ENCODE measurements around the gene HGS. TPM values are rescaled to one million over a fixed set of nuclear protein-coding genes. Genes with fewer than 3 reads are reported as not detected.

The HGS gene
- polyA plus RNA-seq, 3 donors: 19.3 to 200 (median 28.0) TPM

GRCh38 chr17:81644496-81644895 is 39.3 kb upstream of the HGS start:
- WGBS (ENCODE audit: insufficient coverage): 95% methylated on average over 11 of the region's 15 CpGs
- H3K4me1 ChIP-seq (ENCODE audit: control insufficient read depth in 1 of 2, insufficient read depth in 2 of 2, low read length in 2 of 2): no peaks in the 10 kb centered on the region
- Mint-ChIP-seq H3K4me1 (no peaks in the 10 kb centered on the region), H3K27me3 (ENCODE audit: low read depth in 3 of 3) (peaks cover 27 to 34% (median 33%) of the 10 kb centered on the region in 3 donors), H3K9me3 (peaks cover 10 to 20% (median 14%) of the 10 kb centered on the region in 7 donors), H3K27ac (no peak overlapping the region), H3K36me3 (peaks cover 2 to 6% of the 10 kb centered on the region in 2 donors), H3K4me3 (no peak overlapping the region)
- no peak overlapping the region for H3K9ac ChIP-seq (ENCODE audit: insufficient read depth, low read length, poor library complexity, severe bottlenecking)
- intact Hi-C loops (cut with micrococcal nuclease): no loop called here
- no peaks in the 10 kb centered on the region for H3K79me2 ChIP-seq (ENCODE audit: insufficient read depth, low read length)
- H2AFZ ChIP-seq (ENCODE audit: insufficient read depth, low read depth, low read length, poor library complexity, severe bottlenecking): peak overlapping the region; percentile 30
- no peak overlapping the region for H3K4me3 ChIP-seq (replicated peaks in 1 of 3; ENCODE audit: low read depth in 2 of 3, low read length in 3 of 3)
- peaks cover 12 to 13% of the 10 kb centered on the region in 2 donors for H3K9me3 ChIP-seq (replicated peaks in 1 of 2; ENCODE audit: control insufficient read depth in 1 of 2, insufficient read depth in 1 of 2, low read length in 2 of 2)
- no peak overlapping the region for H3K27ac ChIP-seq (ENCODE audit: low read depth in 1 of 2, low read length in 2 of 2)
- H3K4me2 ChIP-seq (replicated peaks; ENCODE audit: extremely low read depth, low read length, poor library complexity, severe bottlenecking): no peak overlapping the region
- no peak for TF ChIP-seq CTCF (IDR thresholded peaks at IDR 0.05)
- H3K36me3 ChIP-seq (replicated peaks in 1 of 2; ENCODE audit: control insufficient read depth in 1 of 2, insufficient read depth in 2 of 2, low read length in 2 of 2): no peaks in the 10 kb centered on the region
- H4K20me1 ChIP-seq (ENCODE audit: insufficient read depth, low read length): no peaks in the 10 kb centered on the region
- H3K27me3 ChIP-seq (ENCODE audit: control insufficient read depth in 2 of 2, insufficient read depth in 2 of 2, low read length in 2 of 2): peaks cover 11 to 27% of the 10 kb centered on the region in 2 donors
- no peak for DNase-seq

GRCh38 chr17:81644976-81645952 is 38.5 kb upstream of the HGS start:
- no peaks in the 10 kb centered on the region for H3K4me1 ChIP-seq (ENCODE audit: control insufficient read depth in 1 of 2, insufficient read depth in 2 of 2, low read length in 2 of 2)
- Mint-ChIP-seq H3K27ac (no peak overlapping the region), H3K9me3 (peaks cover 10 to 26% (median 19%) of the 10 kb centered on the region in 7 donors), H3K4me3 (no peak overlapping the region), H3K36me3 (peaks cover 2 to 6% of the 10 kb centered on the region in 2 donors), H3K27me3 (ENCODE audit: low read depth in 3 of 3) (peaks cover 30 to 40% (median 39%) of the 10 kb centered on the region in 3 donors), H3K4me1 (no peaks in the 10 kb centered on the region)
- peaks cover 11 to 30% of the 10 kb centered on the region in 2 donors for H3K27me3 ChIP-seq (ENCODE audit: control insufficient read depth in 2 of 2, insufficient read depth in 2 of 2, low read length in 2 of 2)
- intact Hi-C loops (cut with micrococcal nuclease): no loop called here
- no peak overlapping the region for H3K27ac ChIP-seq (ENCODE audit: low read depth in 1 of 2, low read length in 2 of 2)
- H3K4me3 ChIP-seq (replicated peaks in 1 of 3; ENCODE audit: low read depth in 2 of 3, low read length in 3 of 3): no peak overlapping the region
- 87% methylated on average over 24 of the region's 29 CpGs for WGBS (ENCODE audit: insufficient coverage)
- H2AFZ ChIP-seq (ENCODE audit: insufficient read depth, low read depth, low read length, poor library complexity, severe bottlenecking): peak overlapping the region; percentile 30
- no peaks in the 10 kb centered on the region for H3K36me3 ChIP-seq (replicated peaks in 1 of 2; ENCODE audit: control insufficient read depth in 1 of 2, insufficient read depth in 2 of 2, low read length in 2 of 2)
- H3K9ac ChIP-seq (ENCODE audit: insufficient read depth, low read length, poor library complexity, severe bottlenecking): no peak overlapping the region
- no peak overlapping the region for H3K4me2 ChIP-seq (replicated peaks; ENCODE audit: extremely low read depth, low read length, poor library complexity, severe bottlenecking)
- H3K9me3 ChIP-seq (replicated peaks in 1 of 2; ENCODE audit: control insufficient read depth in 1 of 2, insufficient read depth in 1 of 2, low read length in 2 of 2): peaks cover 13 to 16% of the 10 kb centered on the region in 2 donors
- no peaks in the 10 kb centered on the region for H3K79me2 ChIP-seq (ENCODE audit: insufficient read depth, low read length)
- no peak for DNase-seq
- TF ChIP-seq CTCF (IDR thresholded peaks at IDR 0.05): no peak
- H4K20me1 ChIP-seq (ENCODE audit: insufficient read depth, low read length): no peaks in the 10 kb centered on the region
